ENCODE measurements around the gene TFEB. TPM values are rescaled to one million over a fixed set of nuclear protein-coding genes. Genes with fewer than 3 reads are reported as not detected.
A peak's percentile ranks its signal among the peaks of the same experiment; 100 is the strongest.

Gene TFEB
- total RNA-seq, 1 experiment from 2014 or later: 1.8 TPM

GRCh38 chr6:41641352-41641925 lies 94.0 kb downstream of the TFEB start:
- CTCF ChIA-PET: no interaction called here
- POLR2A ChIA-PET (ENCODE audit: low non-redundant PET): no interaction called here

GRCh38 chr6:41640426-41640825 lies 95.0 kb downstream of the TFEB start:
- peaks cover 27% of the 10 kb centered on the region for H3K36me3 ChIP-seq (ENCODE audit: insufficient read depth, low read length, poor library complexity, severe bottlenecking)
- peaks cover 83% of the 10 kb centered on the region for H3K4me1 ChIP-seq (ENCODE audit: insufficient read depth, low read length, poor library complexity, severe bottlenecking)
- no TSS peak for BruUV-seq (replicated peaks)
- H3K27me3 ChIP-seq (replicated peaks; ENCODE audit: insufficient read depth, low read depth, low read length, poor library complexity): no peaks in the 10 kb centered on the region
- no peaks in the 10 kb centered on the region for H3K9me3 ChIP-seq (ENCODE audit: low read depth, low read length, poor library complexity, severe bottlenecking)
- TF ChIP-seq CTCF (conservative IDR thresholded peaks at IDR 0.05; ENCODE audit: low read depth, low read length) (no peak), EZH2 (IDR thresholded peaks at IDR 0.05; ENCODE audit: borderline replicate concordance, low read depth, low read length, poor library complexity, severe bottlenecking) (no peak)
- ChIA-PET POLR2A (ENCODE audit: low non-redundant PET) (no interaction called here), CTCF (no interaction called here)
- intact Hi-C loops (cut with micrococcal nuclease; ENCODE audit: unreplicated experiment): loop anchor here (5.0 kb wide), 1 partner anchor 42 kb away; no protein-coding TSS in a partner anchor
- peak overlapping the region; percentile 97 for H3K4me3 ChIP-seq (ENCODE audit: low read depth, low read length, poor library complexity, severe bottlenecking)
- DNase-seq (ENCODE audit: low spot score): peak; percentile 68
- peak overlapping the region; percentile 99 for H3K27ac ChIP-seq (ENCODE audit: low read depth, low read length, poor library complexity, severe bottlenecking)

More at GRCh38 chr6:41641352-41641925, 94.0 kb downstream of the TFEB start:
- Histone ChIP-seq H3K4me3 (ENCODE audit: low read depth, low read length, poor library complexity, severe bottlenecking) (peak overlapping the region; percentile 97), H3K27ac (ENCODE audit: low read depth, low read length, poor library complexity, severe bottlenecking) (peak overlapping the region; percentile 99), H3K36me3 (ENCODE audit: insufficient read depth, low read length, poor library complexity, severe bottlenecking) (peaks cover 38% of the 10 kb centered on the region), H3K27me3 (replicated peaks; ENCODE audit: insufficient read depth, low read depth, low read length, poor library complexity) (no peaks in the 10 kb centered on the region), H3K4me1 (ENCODE audit: insufficient read depth, low read length, poor library complexity, severe bottlenecking) (peaks cover 83% of the 10 kb centered on the region), H3K9me3 (ENCODE audit: low read depth, low read length, poor library complexity, severe bottlenecking) (no peaks in the 10 kb centered on the region)
- DNase-seq (ENCODE audit: low spot score): no peak
- TF ChIP-seq EZH2 (IDR thresholded peaks at IDR 0.05; ENCODE audit: borderline replicate concordance, low read depth, low read length, poor library complexity, severe bottlenecking) (no peak), CTCF (conservative IDR thresholded peaks at IDR 0.05; ENCODE audit: low read depth, low read length) (no peak)
- intact Hi-C loops (cut with micrococcal nuclease; ENCODE audit: unreplicated experiment): loop anchor here (5.0 kb wide), 1 partner anchor 41 kb away; no protein-coding TSS in a partner anchor
- BruUV-seq (replicated peaks): no TSS peak

GRCh38 chr6:41639809-41640371 lies 95.5 kb downstream of the TFEB start:
- peak overlapping the region; percentile 97 for H3K4me3 ChIP-seq (ENCODE audit: low read depth, low read length, poor library complexity, severe bottlenecking)
- TF ChIP-seq CTCF (conservative IDR thresholded peaks at IDR 0.05; ENCODE audit: low read depth, low read length) (no peak), EZH2 (IDR thresholded peaks at IDR 0.05; ENCODE audit: borderline replicate concordance, low read depth, low read length, poor library complexity, severe bottlenecking) (no peak)
- H3K27me3 ChIP-seq (replicated peaks; ENCODE audit: insufficient read depth, low read depth, low read length, poor library complexity): no peaks in the 10 kb centered on the region
- peaks cover 22% of the 10 kb centered on the region for H3K36me3 ChIP-seq (ENCODE audit: insufficient read depth, low read length, poor library complexity, severe bottlenecking)
- CTCF ChIA-PET: no interaction called here
- BruUV-seq (replicated peaks): no TSS peak
- H3K9me3 ChIP-seq (ENCODE audit: low read depth, low read length, poor library complexity, severe bottlenecking): no peaks in the 10 kb centered on the region
- POLR2A ChIA-PET (ENCODE audit: low non-redundant PET): interaction anchor here (0.6 kb wide), 1 partner anchor 166 kb away, joined by 3 read pairs; no protein-coding TSS in a partner anchor
- H3K4me1 ChIP-seq (ENCODE audit: insufficient read depth, low read length, poor library complexity, severe bottlenecking): peaks cover 83% of the 10 kb centered on the region
- peak; percentile 88 for DNase-seq (ENCODE audit: low spot score)
- peak overlapping the region; percentile 99 for H3K27ac ChIP-seq (ENCODE audit: low read depth, low read length, poor library complexity, severe bottlenecking)
- intact Hi-C loops (cut with micrococcal nuclease; ENCODE audit: unreplicated experiment): loop anchor here (5.0 kb wide), 1 partner anchor 42 kb away; no protein-coding TSS in a partner anchor
